CD4-positive, alpha-beta T cell treated with Interleukin-4 for 4 hours (primary cell): ENCODE data around the gene GPR156.
"Not testable (repeated sequence)": the region's sequence is repeated elsewhere in the genome, so short reads cannot be mapped to it uniquely, and the experiment has no call there.

ENCODE experiments used
- DNase-seq: peaks from one replicate; pipeline ENCODE4 v3.0.0-alpha.2; 2020

Gene GPR156

GRCh38 chr3:120272286-120272685 is 12.7 kb downstream of the GPR156 start:
- no peak for DNase-seq

- DNase-seq = no peak
These were observed 19.0 kb downstream of the GPR156 start for GRCh38 chr3:120265989-120266388.

GRCh38 chr3:120264963-120265362 is 20.1 kb downstream of the GPR156 start:
- no peak for DNase-seq

- no peak for DNase-seq
These were observed 21.2 kb downstream of the GPR156 start for GRCh38 chr3:120263792-120264191.

GRCh38 chr3:120258009-120258408 is 27.0 kb downstream of the GPR156 start:
- no peak for DNase-seq

GRCh38 chr3:120245386-120245785 is 39.6 kb downstream of the GPR156 start:
- no peak for DNase-seq

- no peak for DNase-seq
These were observed 40.2 kb downstream of the GPR156 start for GRCh38 chr3:120244834-120245225.

- DNase-seq = no peak
These were observed 45.4 kb downstream of the GPR156 start for GRCh38 chr3:120239644-120240043.

GRCh38 chr3:120227710-120228347 is 57.2 kb downstream of the GPR156 start:
- no peak for DNase-seq

- no peak for DNase-seq
These were observed 60.8 kb downstream of the GPR156 start for GRCh38 chr3:120224237-120224636.

GRCh38 chr3:120218981-120219380 is 66.0 kb downstream of the GPR156 start:
- DNase-seq = no peak

GRCh38 chr3:120216633-120217032 is 68.4 kb downstream of the GPR156 start:
- not testable (repeated sequence) for DNase-seq

GRCh38 chr3:120214176-120214575 is 70.8 kb downstream of the GPR156 start:
- no peak for DNase-seq

- no peak for DNase-seq
These were observed 72.5 kb downstream of the GPR156 start for GRCh38 chr3:120212505-120212904.

- DNase-seq = no peak
These were observed 75.6 kb downstream of the GPR156 start for GRCh38 chr3:120209425-120209824.

GRCh38 chr3:120204338-120204737 is 80.7 kb downstream of the GPR156 start:
- DNase-seq = no peak

- no peak for DNase-seq
These were observed 81.4 kb downstream of the GPR156 start for GRCh38 chr3:120203621-120204020.

GRCh38 chr3:120203016-120203415 is 82.0 kb downstream of the GPR156 start:
- DNase-seq = no peak

GRCh38 chr3:120202363-120202762 is 82.7 kb downstream of the GPR156 start:
- no peak for DNase-seq

- no peak for DNase-seq
These were observed 84.4 kb downstream of the GPR156 start for GRCh38 chr3:120200493-120201235.

- DNase-seq = no peak
These were observed 86.6 kb downstream of the GPR156 start for GRCh38 chr3:120198305-120198878.

- DNase-seq = no peak
These were observed 88.2 kb downstream of the GPR156 start for GRCh38 chr3:120196812-120197211.

GRCh38 chr3:120196333-120196732 is 88.7 kb downstream of the GPR156 start:
- DNase-seq = no peak

GRCh38 chr3:120193554-120193953 is 91.5 kb downstream of the GPR156 start:
- DNase-seq = no peak
